GM20431 (cell line): ENCODE data around the gene NUCB1.

Experiments
- in situ Hi-C: fragments of 300-500 bp; cut with MseI, MboI; formaldehyde crosslinking; loops from one replicate; pipeline ENCODE4 v1.15.0; 2020; ENCODE audit warnings: low sequenced_read_pairs; ENCODE audit not compliant: unreplicated experiment

The NUCB1 gene

DNA sequence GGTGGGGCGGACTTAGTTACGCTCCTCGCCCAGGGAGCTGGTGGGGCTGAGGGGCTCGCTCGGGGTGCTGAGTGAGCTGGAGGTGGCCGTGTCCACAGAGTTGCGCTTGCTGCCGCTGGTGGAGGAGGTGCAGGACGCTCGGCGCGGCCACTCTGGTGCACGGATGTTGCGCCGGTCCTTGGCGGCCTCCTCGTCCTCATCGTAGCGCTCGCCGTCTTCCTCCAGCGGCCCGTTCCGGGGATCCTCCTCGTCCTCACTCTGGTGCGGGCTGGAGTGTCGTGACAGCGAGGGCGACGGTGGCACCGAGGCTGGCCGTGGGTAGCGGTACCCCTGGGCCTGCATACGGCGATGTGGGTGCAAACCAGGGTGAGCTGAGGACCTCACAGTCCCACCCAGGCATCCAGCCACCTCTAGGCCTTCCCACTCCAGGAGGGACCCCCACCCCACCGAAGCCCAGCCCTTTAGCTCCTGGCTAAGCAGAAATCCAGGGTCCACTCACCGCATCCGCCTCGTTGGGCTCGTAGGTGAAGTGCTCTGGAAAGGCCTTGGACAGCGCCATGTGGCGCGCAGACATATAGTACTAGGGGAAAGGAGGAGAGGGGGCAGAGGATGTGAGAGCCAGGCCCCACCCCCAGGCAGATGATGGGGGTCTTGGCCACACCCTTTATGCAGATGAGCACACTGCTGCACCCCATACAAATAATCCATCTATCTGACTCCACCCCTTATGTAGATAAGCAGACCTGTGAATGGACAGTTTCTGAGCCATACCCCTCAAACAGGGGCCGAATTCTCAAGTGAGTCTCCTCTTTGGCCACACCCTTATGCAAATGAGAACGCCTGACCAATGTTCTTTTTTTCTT lies 69.4 kb downstream of the NUCB1 start:
- in situ Hi-C loops, result no loop called here

DNA sequence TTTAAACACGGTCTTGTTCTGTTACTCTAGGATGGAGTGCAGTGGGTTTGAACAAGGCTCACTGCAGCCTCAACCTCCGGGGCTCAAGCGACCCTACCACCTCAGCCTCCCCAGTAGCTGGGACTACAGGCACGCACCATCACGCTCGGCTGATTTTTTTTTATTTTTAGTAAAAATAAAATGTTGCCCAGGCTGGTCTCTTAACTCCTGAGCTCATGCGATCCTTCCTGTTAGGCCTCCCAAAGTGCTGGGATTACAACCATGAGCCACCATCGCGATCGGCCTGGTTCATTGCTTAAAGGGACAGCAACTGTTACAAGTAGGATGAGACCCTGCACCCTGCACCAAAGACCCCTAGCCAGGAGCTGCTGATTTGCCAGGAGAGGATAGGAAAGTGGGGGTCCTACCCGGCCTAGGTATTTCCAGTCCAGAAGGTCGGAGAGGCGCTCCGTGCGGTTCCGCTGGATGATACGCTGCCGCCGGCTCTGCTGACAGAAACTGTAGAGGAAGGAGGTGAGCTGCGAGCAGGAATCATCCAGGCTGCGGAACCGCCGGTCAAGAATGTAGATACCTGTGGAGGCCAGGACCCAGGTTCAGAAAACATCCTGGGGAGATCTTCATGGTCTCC lies 70.1 kb downstream of the NUCB1 start:
- in situ Hi-C loops, result no loop called here

DNA sequence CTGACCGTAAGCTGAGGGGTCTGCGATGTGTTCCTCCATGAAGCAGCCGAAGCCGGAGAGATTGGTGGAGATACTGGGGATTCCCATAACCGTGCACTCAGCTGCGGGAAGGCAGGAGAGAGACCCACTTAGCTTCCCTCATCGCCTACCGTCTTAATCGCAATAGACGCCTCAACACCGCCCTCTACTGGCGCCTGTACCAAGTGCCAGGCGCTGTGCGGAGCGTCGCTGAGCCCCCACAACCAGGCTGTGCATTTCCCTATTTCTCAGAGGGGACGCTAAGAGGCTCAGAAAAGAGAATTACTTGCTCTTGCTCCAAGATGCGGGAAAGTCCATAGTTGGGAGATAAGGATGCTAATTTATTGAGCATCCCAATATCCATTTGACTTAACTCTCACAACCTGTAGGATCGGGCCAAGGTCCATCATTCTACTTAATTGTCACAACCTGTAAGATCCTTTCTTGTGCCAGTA lies 70.8 kb downstream of the NUCB1 start:
- in situ Hi-C loops, result no loop called here
